IMR-90 (cell line): ENCODE results near the gene LAMA2.

Source experiments
- BHLHE40 ChIP-seq: fragments of 150-350 bp; IDR thresholded peaks from 2 replicates; pipeline ENCODE4 v1.6.1; 2016; ENCODE audit warnings: mild to moderate bottlenecking, low read depth, low read length
- CEBPB ChIP-seq: IDR thresholded peaks from 2 replicates; pipeline ENCODE4 v1.6.1; 2012; ENCODE audit warnings: low read depth, low read length, improper control_type of control experiment
- CHD1 ChIP-seq: IDR thresholded peaks from 2 replicates; pipeline ENCODE4 v1.6.1; 2012; ENCODE audit warnings: low read depth, low read length, improper control_type of control experiment
- FOS ChIP-seq: fragments of 150-350 bp; IDR thresholded peaks from 2 replicates; pipeline ENCODE4 v1.6.1; 2016; ENCODE audit warnings: low read depth, low read length
- MAFK ChIP-seq: IDR thresholded peaks from 2 replicates; pipeline ENCODE4 v1.6.1; 2012; ENCODE audit warnings: low read depth, low read length, improper control_type of control experiment
- MAZ ChIP-seq: IDR thresholded peaks from 2 replicates; pipeline ENCODE4 v1.6.1; 2012; ENCODE audit warnings: low read depth, mild to moderate bottlenecking, low read length, improper control_type of control experiment, moderate library complexity, borderline replicate concordance
- MXI1 ChIP-seq: IDR thresholded peaks from 2 replicates; pipeline ENCODE4 v1.6.1; 2012; ENCODE audit warnings: low read depth, mild to moderate bottlenecking, low read length, moderate library complexity, borderline replicate concordance
- POLR2A ChIP-seq: IDR thresholded peaks from 2 replicates; pipeline ENCODE4 v1.6.1; 2012; ENCODE audit warnings: mild to moderate bottlenecking, low read depth, low read length
- RAD21 ChIP-seq: IDR thresholded peaks from 2 replicates; pipeline ENCODE4 v1.6.1; 2012; ENCODE audit warnings: low read length, improper control_type of control experiment
- RCOR1 ChIP-seq: IDR thresholded peaks from 2 replicates; pipeline ENCODE4 v1.6.1; 2012; ENCODE audit warnings: mild to moderate bottlenecking, low read length, improper control_type of control experiment; ENCODE audit not compliant: insufficient replicate concordance
- RFX5 ChIP-seq: IDR thresholded peaks from 2 replicates; pipeline ENCODE4 v1.8.0; 2012; ENCODE audit warnings: low read depth, mild to moderate bottlenecking, low read length, moderate library complexity
- TF ChIP-seq, protein P1 (sequence below): conservative IDR thresholded peaks from 2 replicates; pipeline ENCODE4 v1.5.1; 2012; ENCODE audit warnings: mild to moderate bottlenecking, low read depth, low read length, improper control_type of control experiment
- TF ChIP-seq, protein P2 (sequence below): fragments of 150-350 bp; IDR thresholded peaks from 2 replicates; pipeline ENCODE4 v1.6.1; 2016; ENCODE audit warnings: low read depth, mild to moderate bottlenecking, low read length, moderate library complexity, borderline replicate concordance

DNA sequence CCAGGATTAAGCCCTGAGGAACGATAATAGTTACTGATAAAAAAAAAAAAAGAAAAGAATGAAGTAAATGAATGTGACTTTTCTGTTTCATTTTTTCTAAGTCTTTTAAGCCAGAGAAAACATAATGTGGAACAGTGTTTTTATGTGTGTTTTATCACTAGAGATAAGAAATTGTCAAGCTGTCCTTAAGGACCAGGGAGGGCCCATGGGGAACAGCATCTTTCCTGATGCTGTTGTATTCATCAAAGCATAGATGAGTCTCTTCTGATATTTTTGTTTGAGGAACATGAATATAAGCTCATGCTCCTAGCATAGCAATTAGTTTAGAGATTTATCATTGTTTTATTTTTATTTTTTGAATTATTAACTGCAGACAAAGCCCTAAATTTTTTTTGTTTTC, 150.2 kb downstream of the LAMA2 start:
- TF ChIP-seq POLR2A = no peak
- TF ChIP-seq RFX5 = no peak
- no peak for TF ChIP-seq RAD21
- no peak for TF ChIP-seq CEBPB
- TF ChIP-seq, protein P1, sequence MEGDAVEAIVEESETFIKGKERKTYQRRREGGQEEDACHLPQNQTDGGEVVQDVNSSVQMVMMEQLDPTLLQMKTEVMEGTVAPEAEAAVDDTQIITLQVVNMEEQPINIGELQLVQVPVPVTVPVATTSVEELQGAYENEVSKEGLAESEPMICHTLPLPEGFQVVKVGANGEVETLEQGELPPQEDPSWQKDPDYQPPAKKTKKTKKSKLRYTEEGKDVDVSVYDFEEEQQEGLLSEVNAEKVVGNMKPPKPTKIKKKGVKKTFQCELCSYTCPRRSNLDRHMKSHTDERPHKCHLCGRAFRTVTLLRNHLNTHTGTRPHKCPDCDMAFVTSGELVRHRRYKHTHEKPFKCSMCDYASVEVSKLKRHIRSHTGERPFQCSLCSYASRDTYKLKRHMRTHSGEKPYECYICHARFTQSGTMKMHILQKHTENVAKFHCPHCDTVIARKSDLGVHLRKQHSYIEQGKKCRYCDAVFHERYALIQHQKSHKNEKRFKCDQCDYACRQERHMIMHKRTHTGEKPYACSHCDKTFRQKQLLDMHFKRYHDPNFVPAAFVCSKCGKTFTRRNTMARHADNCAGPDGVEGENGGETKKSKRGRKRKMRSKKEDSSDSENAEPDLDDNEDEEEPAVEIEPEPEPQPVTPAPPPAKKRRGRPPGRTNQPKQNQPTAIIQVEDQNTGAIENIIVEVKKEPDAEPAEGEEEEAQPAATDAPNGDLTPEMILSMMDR = no peak
- TF ChIP-seq FOS = no peak
- no peak for TF ChIP-seq MAFK
- TF ChIP-seq MAZ = no peak
- TF ChIP-seq BHLHE40 = no peak
- TF ChIP-seq MXI1 = no peak
- no peak for TF ChIP-seq CHD1
- TF ChIP-seq, protein P2, sequence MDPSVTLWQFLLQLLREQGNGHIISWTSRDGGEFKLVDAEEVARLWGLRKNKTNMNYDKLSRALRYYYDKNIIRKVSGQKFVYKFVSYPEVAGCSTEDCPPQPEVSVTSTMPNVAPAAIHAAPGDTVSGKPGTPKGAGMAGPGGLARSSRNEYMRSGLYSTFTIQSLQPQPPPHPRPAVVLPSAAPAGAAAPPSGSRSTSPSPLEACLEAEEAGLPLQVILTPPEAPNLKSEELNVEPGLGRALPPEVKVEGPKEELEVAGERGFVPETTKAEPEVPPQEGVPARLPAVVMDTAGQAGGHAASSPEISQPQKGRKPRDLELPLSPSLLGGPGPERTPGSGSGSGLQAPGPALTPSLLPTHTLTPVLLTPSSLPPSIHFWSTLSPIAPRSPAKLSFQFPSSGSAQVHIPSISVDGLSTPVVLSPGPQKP = no peak
- TF ChIP-seq RCOR1 = no peak
